ENCODE data around the gene MMRN2.

Gene MMRN2

DNA sequence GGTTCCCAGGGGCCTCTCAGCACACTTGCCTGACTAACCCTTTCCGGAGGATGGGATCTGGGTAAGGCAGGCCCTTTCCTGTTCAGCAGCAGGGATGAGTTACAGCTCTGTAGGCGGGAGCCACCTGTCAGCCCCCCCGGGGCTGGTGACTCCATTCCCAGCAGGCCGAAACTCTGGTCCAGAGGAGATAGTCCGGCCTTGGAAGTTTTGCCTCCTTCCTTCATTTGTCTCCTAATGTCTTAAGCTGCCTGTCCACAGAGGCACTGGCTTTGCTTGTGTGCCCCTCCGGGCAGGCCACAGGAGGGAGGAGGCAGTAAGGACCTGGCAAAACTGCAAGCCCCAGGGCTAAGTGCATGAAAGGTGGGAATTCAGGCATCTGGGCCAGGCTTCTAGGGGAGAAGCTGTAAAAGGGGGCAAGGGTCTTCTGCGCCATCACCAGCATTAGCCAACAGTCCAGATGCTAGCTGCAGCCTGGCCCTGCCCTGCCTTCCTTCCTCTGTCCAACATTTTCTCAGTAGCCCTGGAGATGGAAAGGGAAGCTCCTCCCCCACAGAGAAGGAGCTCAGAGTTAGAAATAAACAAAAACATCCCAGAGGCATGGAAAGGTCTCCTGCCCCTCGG is 12.1 kb upstream of the MMRN2 start:
- H3K4me2 ChIP-seq (ENCODE audit: low read length), result no peak overlapping the region
- TF ChIP-seq, protein P1, sequence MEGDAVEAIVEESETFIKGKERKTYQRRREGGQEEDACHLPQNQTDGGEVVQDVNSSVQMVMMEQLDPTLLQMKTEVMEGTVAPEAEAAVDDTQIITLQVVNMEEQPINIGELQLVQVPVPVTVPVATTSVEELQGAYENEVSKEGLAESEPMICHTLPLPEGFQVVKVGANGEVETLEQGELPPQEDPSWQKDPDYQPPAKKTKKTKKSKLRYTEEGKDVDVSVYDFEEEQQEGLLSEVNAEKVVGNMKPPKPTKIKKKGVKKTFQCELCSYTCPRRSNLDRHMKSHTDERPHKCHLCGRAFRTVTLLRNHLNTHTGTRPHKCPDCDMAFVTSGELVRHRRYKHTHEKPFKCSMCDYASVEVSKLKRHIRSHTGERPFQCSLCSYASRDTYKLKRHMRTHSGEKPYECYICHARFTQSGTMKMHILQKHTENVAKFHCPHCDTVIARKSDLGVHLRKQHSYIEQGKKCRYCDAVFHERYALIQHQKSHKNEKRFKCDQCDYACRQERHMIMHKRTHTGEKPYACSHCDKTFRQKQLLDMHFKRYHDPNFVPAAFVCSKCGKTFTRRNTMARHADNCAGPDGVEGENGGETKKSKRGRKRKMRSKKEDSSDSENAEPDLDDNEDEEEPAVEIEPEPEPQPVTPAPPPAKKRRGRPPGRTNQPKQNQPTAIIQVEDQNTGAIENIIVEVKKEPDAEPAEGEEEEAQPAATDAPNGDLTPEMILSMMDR (IDR thresholded peaks at IDR 0.05), result no peak
- H3K79me2 ChIP-seq, result no peaks in the 10 kb centered on the region
- no peak overlapping the region for H2AFZ ChIP-seq
- H3K27me3 ChIP-seq (ENCODE audit: control insufficient read depth, insufficient read depth, low read length), result no peaks in the 10 kb centered on the region
- H3K4me1 ChIP-seq, result peaks cover 4% of the 10 kb centered on the region
- H3K36me3 ChIP-seq (ENCODE audit: control insufficient read depth, insufficient read depth, low read length), result no peaks in the 10 kb centered on the region
- H3K9ac ChIP-seq, result no peak overlapping the region
- no peaks in the 10 kb centered on the region for H3K9me3 ChIP-seq (ENCODE audit: control insufficient read depth, low read length)
- peak overlapping the region; percentile 71 for H3K27ac ChIP-seq
- H3K4me3 ChIP-seq (ENCODE audit: low read depth, low read length), result peak overlapping the region; percentile 44

DNA sequence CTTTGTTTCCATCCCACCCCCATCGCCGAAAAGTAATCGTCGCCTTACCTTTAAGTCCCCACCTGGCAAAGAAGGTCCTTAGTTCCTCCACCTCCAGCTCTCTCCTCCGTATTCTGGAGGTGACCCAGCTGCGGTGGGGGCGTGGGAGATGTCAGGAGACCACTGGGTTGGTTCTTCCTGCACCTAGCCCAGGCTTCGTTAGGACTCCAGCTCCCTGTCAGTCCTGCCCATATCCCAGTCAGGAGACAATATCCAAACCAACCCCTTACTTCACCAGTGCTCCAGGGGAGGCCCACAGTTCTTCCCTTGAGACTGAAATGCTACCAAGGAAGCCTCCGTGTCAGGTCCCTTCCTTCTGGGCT is 11.6 kb upstream of the MMRN2 start:
- Histone ChIP-seq H3K4me1 (peaks cover 4% of the 10 kb centered on the region), H3K4me3 (ENCODE audit: low read depth, low read length) (no peak overlapping the region), H2AFZ (no peak overlapping the region), H3K79me2 (no peaks in the 10 kb centered on the region), H3K27ac (peak overlapping the region; percentile 71), H3K4me2 (ENCODE audit: low read length) (no peak overlapping the region), H3K36me3 (ENCODE audit: control insufficient read depth, insufficient read depth, low read length) (no peaks in the 10 kb centered on the region), H3K27me3 (ENCODE audit: control insufficient read depth, insufficient read depth, low read length) (no peaks in the 10 kb centered on the region), H3K9me3 (ENCODE audit: control insufficient read depth, low read length) (no peaks in the 10 kb centered on the region), H3K9ac (no peak overlapping the region)
- TF ChIP-seq, protein P1 (IDR thresholded peaks at IDR 0.05), result no peak

DNA sequence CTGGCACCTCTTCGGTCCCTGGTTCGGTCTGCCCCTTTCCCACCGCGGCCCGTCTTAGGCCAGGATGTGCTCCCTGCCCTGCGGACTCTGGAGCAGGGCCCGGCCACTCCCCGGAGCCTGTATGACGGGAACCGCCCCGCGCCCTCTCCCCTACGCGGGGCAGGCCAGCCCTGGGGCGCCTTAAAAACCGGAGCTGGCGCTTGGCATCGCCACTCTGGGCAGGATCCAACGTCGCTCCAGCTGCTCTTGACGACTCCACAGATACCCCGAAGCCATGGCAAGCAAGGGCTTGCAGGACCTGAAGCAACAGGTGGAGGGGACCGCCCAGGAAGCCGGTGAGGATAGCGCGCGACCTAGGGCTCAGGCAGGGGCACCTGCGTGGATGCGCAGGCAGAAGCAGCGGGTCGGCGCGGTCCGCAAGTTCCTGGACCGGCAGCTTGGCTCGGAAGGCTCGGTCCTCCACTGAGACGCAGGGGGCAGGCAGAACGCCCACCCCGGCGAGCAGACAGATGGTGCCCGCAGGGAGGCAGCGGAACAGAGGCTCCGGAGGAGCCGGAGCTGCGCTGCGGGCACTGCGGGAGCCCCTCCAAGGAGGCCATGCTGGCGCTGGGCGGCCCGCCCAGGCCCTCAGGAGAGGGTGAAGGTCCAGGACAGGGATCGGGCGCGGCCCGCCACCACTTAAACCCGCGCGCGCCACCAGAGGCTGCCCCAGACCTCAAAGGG is 11.0 kb upstream of the MMRN2 start, which contains the start of gene ADIRF:
ADIRF (plus strand) TSS at position 212 of the 723 bp plus-strand sequence; CDS start at position 275, 63 bp downstream.
- TF ChIP-seq, protein P1 (IDR thresholded peaks at IDR 0.05), result no peak
- Histone ChIP-seq H3K4me1 (peaks cover 4% of the 10 kb centered on the region), H3K27ac (peak within 1 kb of the TSS; percentile 71), H3K27me3 (ENCODE audit: control insufficient read depth, insufficient read depth, low read length) (no peaks in the 10 kb centered on the region), H3K4me2 (ENCODE audit: low read length) (peak within 1 kb of the TSS; percentile 26), H2AFZ (no peak within 1 kb of the TSS), H3K9me3 (ENCODE audit: control insufficient read depth, low read length) (no peaks in the 10 kb centered on the region), H3K36me3 (ENCODE audit: control insufficient read depth, insufficient read depth, low read length) (no peaks in the 10 kb centered on the region), H3K79me2 (no peaks in the 10 kb centered on the region), H3K4me3 (ENCODE audit: low read depth, low read length) (peak within 1 kb of the TSS; percentile 27), H3K9ac (no peak within 1 kb of the TSS)

DNA sequence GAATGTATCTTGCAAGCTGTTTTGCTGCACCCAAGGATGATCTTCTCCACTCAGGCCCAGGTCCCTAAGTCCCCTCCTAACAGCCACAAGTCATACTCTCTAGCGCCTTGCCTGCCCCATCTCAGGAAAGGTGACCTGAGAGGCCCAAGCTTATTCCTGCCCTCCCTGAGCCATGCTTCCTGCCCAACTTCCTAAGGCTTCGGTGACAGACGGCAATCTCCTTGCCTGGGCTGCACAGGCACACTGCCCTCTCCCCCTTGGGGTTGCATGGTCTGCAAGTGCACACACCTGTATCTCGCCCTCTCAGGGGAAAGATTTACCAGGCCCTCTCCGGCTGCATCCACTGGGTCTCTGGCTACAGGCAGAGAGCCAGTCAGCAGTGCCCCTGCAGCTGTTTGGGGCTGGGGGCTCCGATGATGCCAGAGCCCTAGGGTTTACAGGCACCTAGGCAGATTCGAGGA is 10.1 kb upstream of the MMRN2 start:
- Histone ChIP-seq H3K9me3 (ENCODE audit: control insufficient read depth, low read length) (no peaks in the 10 kb centered on the region), H3K36me3 (ENCODE audit: control insufficient read depth, insufficient read depth, low read length) (no peaks in the 10 kb centered on the region), H2AFZ (no peak overlapping the region), H3K9ac (no peak overlapping the region), H3K4me2 (ENCODE audit: low read length) (no peak overlapping the region), H3K79me2 (no peaks in the 10 kb centered on the region), H3K4me1 (peaks cover 4% of the 10 kb centered on the region), H3K27ac (no peak overlapping the region), H3K27me3 (ENCODE audit: control insufficient read depth, insufficient read depth, low read length) (no peaks in the 10 kb centered on the region), H3K4me3 (ENCODE audit: low read depth, low read length) (no peak overlapping the region)
- TF ChIP-seq, protein P1 (IDR thresholded peaks at IDR 0.05), result no peak
